GM18499 (cell line): ENCODE results near the gene BCLAF1.

ENCODE experiments used
- ATAC-seq: cut with Tn5 transposase; IDR thresholded peaks from one replicate; pipeline ENCODE4 v1.9.1; 2021; ENCODE audit warnings: moderate number of reproducible peaks; ENCODE audit not compliant: insufficient read depth, unreplicated experiment

BCLAF1 gene

DNA sequence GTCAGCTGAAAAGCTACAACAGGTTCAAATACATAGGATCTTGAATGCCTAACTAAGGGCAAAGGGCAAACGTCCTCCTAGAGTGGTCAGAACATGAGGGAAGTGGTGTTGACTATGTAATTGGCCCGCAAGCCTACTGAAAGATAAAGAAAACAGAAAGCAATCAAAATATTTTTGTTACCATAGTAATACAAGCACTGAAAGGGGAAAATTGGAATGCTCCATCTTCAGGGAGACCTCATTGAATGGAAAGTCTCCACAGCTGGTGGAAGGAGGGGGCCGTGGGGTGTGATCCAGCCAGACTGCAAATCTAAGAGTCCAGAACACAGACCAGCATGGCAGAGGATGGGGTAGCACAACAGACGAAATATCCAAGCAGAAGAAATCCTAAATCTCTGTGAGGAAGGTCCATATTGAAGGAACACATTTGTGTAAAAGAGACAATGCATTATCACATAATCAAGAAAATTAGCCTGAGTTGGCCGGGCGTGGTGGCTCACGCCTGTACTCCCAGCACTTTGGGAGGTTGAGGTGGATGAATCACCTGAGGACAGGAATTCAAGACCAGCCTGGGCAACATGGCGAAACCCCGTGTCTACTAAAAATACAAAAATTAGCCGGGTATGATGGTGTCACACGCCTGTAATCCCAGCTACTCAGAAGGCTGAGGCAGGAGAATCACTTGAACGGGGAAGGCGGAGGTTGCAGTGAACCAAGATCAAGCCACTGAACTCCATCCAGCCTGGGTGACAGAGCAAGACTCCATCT lies 79.1 kb downstream of the BCLAF1 start:
- ATAC-seq: no peak

GRCh38 chr6:136209496-136209895 lies 80.2 kb downstream of the BCLAF1 start:
- no peak for ATAC-seq

GRCh38 chr6:136208783-136209182 lies 80.9 kb downstream of the BCLAF1 start:
- ATAC-seq: no peak
